ENCODE data around the gene ST14.
"Not testable (repeated sequence)": the region's sequence is repeated elsewhere in the genome, so short reads cannot be mapped to it uniquely, and the experiment has no call there.

Gene ST14

GRCh38 chr11:130237282-130238006 is 77.9 kb downstream of the ST14 start:
- no peak for DNase-seq (ENCODE audit: low read depth in 2 of 2)

GRCh38 chr11:130241713-130242112 is 82.1 kb downstream of the ST14 start:
- DNase-seq (ENCODE audit: low read depth in 2 of 2): no peak

- DNase-seq (ENCODE audit: low read depth in 2 of 2): no peak
Observed at GRCh38 chr11:130243816-130244215, 84.2 kb downstream of the ST14 start.

- DNase-seq (ENCODE audit: low read depth in 2 of 2): no peak
Observed at GRCh38 chr11:130244848-130245247, 85.3 kb downstream of the ST14 start.

GRCh38 chr11:130245375-130245774 is 85.8 kb downstream of the ST14 start:
- DNase-seq (ENCODE audit: low read depth in 2 of 2): not testable (repeated sequence)

- no peak for DNase-seq (ENCODE audit: low read depth in 2 of 2)
Observed at GRCh38 chr11:130246270-130246669, 86.7 kb downstream of the ST14 start.

GRCh38 chr11:130246738-130247137 is 87.2 kb downstream of the ST14 start:
- no peak for DNase-seq (ENCODE audit: low read depth in 2 of 2)

- DNase-seq (ENCODE audit: low read depth in 2 of 2): no peak
Observed at GRCh38 chr11:130247319-130247718, 87.7 kb downstream of the ST14 start.

- DNase-seq (ENCODE audit: low read depth in 2 of 2): no peak
Observed at GRCh38 chr11:130249371-130249770, 89.8 kb downstream of the ST14 start.

- not testable (repeated sequence) for DNase-seq (ENCODE audit: low read depth in 2 of 2)
Observed at GRCh38 chr11:130249929-130250328, 90.3 kb downstream of the ST14 start.

GRCh38 chr11:130251763-130252162 is 92.2 kb downstream of the ST14 start:
- not testable (repeated sequence) for DNase-seq (ENCODE audit: low read depth in 2 of 2)

Measured in stimulated activated CD8-positive, alpha-beta memory T cell treated with anti-CD3 and anti-CD28 coated beads, Interleukin-7, amount 100 ng/mL, for 4 hours (primary cell).